Panc1 (cell line): ENCODE results near the gene DCTN3.

Experiments used
- TF ChIP-seq, protein P1 (sequence below): fragments of 450-650 bp; IDR thresholded peaks from 2 replicates; pipeline ENCODE4 v1.5.1; 2017; ENCODE audit warnings: mild to moderate bottlenecking
- TF ChIP-seq, protein P2 (sequence below), 2 experiments: IDR thresholded peaks; 2 replicates each; pipeline ENCODE4 v1.6.1; 2011 to 2012; ENCODE audit warnings: low read depth in 2 of 2, control low read depth in 1 of 2, low read length in 1 of 2, mild to moderate bottlenecking in 1 of 2, moderate library complexity in 1 of 2; ENCODE audit not compliant: insufficient read depth in 1 of 2

DNA sequence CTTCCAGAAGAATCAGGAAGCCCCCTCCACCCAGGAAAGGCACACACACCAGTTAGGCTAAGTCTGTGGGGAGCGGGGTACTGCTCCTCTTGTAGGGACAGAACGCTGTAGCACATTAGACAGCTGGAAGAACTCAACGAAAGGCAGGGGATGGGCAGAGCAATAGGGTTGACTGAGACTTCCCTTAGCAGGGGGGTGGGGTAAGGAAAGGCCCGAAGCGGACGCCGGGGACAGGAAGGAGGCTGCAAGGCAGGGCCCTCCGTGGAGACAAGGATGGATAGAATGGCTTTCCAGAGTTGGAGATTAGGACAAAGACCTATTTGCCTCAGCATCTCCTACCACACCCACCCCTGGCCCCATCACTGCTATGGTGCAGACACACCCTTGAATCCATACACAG, 45.1 kb downstream of the DCTN3 start:
- TF ChIP-seq, protein P1, sequence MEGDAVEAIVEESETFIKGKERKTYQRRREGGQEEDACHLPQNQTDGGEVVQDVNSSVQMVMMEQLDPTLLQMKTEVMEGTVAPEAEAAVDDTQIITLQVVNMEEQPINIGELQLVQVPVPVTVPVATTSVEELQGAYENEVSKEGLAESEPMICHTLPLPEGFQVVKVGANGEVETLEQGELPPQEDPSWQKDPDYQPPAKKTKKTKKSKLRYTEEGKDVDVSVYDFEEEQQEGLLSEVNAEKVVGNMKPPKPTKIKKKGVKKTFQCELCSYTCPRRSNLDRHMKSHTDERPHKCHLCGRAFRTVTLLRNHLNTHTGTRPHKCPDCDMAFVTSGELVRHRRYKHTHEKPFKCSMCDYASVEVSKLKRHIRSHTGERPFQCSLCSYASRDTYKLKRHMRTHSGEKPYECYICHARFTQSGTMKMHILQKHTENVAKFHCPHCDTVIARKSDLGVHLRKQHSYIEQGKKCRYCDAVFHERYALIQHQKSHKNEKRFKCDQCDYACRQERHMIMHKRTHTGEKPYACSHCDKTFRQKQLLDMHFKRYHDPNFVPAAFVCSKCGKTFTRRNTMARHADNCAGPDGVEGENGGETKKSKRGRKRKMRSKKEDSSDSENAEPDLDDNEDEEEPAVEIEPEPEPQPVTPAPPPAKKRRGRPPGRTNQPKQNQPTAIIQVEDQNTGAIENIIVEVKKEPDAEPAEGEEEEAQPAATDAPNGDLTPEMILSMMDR = no peak
- TF ChIP-seq, protein P2, sequence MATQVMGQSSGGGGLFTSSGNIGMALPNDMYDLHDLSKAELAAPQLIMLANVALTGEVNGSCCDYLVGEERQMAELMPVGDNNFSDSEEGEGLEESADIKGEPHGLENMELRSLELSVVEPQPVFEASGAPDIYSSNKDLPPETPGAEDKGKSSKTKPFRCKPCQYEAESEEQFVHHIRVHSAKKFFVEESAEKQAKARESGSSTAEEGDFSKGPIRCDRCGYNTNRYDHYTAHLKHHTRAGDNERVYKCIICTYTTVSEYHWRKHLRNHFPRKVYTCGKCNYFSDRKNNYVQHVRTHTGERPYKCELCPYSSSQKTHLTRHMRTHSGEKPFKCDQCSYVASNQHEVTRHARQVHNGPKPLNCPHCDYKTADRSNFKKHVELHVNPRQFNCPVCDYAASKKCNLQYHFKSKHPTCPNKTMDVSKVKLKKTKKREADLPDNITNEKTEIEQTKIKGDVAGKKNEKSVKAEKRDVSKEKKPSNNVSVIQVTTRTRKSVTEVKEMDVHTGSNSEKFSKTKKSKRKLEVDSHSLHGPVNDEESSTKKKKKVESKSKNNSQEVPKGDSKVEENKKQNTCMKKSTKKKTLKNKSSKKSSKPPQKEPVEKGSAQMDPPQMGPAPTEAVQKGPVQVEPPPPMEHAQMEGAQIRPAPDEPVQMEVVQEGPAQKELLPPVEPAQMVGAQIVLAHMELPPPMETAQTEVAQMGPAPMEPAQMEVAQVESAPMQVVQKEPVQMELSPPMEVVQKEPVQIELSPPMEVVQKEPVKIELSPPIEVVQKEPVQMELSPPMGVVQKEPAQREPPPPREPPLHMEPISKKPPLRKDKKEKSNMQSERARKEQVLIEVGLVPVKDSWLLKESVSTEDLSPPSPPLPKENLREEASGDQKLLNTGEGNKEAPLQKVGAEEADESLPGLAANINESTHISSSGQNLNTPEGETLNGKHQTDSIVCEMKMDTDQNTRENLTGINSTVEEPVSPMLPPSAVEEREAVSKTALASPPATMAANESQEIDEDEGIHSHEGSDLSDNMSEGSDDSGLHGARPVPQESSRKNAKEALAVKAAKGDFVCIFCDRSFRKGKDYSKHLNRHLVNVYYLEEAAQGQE (IDR thresholded peaks at IDR 0.05; ENCODE audit: insufficient read depth in 1 of 2, low read depth in 2 of 2, low read length in 1 of 2) = no peak
